ENCODE data around the gene SHC4.

GRCh38 chr15:48784756-48785155 lies 179.0 kb downstream of the SHC4 start:
- TF ChIP-seq CTCF (IDR thresholded peaks at IDR 0.05; ENCODE audit: insufficient read depth, low read length, poor library complexity, severe bottlenecking) (no peak), EZH2phosphoT487 (conservative IDR thresholded peaks at IDR 0.05; ENCODE audit: low read length) (no peak)

Data from SU-DHL-6 (cell line).